Ascending aorta (tissue), 2 donors: ENCODE results near the gene IFITM2. TPM values are rescaled to one million over a fixed set of nuclear protein-coding genes. Genes with fewer than 3 reads are reported as not detected.
"Not testable (repeated sequence)": the region's sequence is repeated elsewhere in the genome, so short reads cannot be mapped to it uniquely, and the experiment has no call there.

ENCODE experiments used
- DNase-seq, 2 donors: peaks; one replicate each; pipeline ENCODE4 v3.0.0-alpha.2; 2019; ENCODE audit warnings: low spot score in 2 of 2
- H3K27ac ChIP-seq, 2 donors: fragments of 200-600 bp; sonication (generic); one replicate each; pipeline ENCODE4 v1.5.1; 2016 to 2017; ENCODE audit warnings: mild to moderate bottlenecking in 1 of 2
- H3K27me3 ChIP-seq: fragments of 200-600 bp; sonication (generic); one replicate; pipeline ENCODE4 v1.5.1; 2017
- H3K36me3 ChIP-seq, 2 donors: fragments of 200-600 bp; sonication (generic); one replicate each; pipeline ENCODE4 v1.5.1; 2016
- H3K4me1 ChIP-seq, 2 donors: fragments of 200-600 bp; sonication (generic); one replicate each; pipeline ENCODE4 v1.5.1; 2016 to 2017; ENCODE audit warnings: mild to moderate bottlenecking in 1 of 2
- H3K4me3 ChIP-seq, 2 donors: fragments of 200-600 bp; sonication (generic); one replicate each; pipeline ENCODE4 v1.5.1; 2016 to 2017; ENCODE audit warnings: mild to moderate bottlenecking in 1 of 2
- H3K9me3 ChIP-seq, 2 donors: fragments of 200-600 bp; sonication (generic); one replicate each; pipeline ENCODE4 v1.5.1; 2016
- CTCF ChIP-seq, 3 experiments: fragments of 200-600 bp in 2 of 3; fragments of 450-650 bp in 1 of 3; sonication (generic) in 2 of 3; IDR thresholded peaks; one replicate each; pipeline ENCODE4 v1.5.1; 2016 to 2019; ENCODE audit warnings: antibody characterized with exemption in 3 of 3, mild to moderate bottlenecking in 1 of 3, moderate library complexity in 1 of 3
- intact Hi-C: fragments of 100-400 bp; cut with DNase I; formaldehyde crosslinking; loops from one replicate; pipeline ENCODE4 v1.15.1; 2023
- total RNA-seq: library from RNA; depleted of rRNA; stranded (reverse); fragments of >200 nt; gene quantifications from one replicate; pipeline ENCODE4 v1.1.0, GENCODE V29; 2016

IFITM2 gene
- total RNA-seq, 1 donor from 2014 or later, result 1,131 TPM

GRCh38 chr11:304915-305843 is 2.4 kb upstream of the IFITM2 start:
- intact Hi-C loops, result loop anchor here (5.0 kb wide), 4 partner anchors 68 to 202 kb away; partner anchors contain the start of genes BET1L, PSMD13, RIC8A and RNH1
- TF ChIP-seq CTCF (IDR thresholded peaks at IDR 0.05), result peak; percentile 58 to 65 (median 64)
- no peak overlapping the region for H3K4me3 ChIP-seq
- peak overlapping the region in 1 of 2 donors; percentile 86 for H3K27ac ChIP-seq
- DNase-seq, result peak in 1 of 2 donors; percentile 85
- H3K4me1 ChIP-seq, result peaks cover 7 to 35% of the 10 kb centered on the region in 2 donors
- no peaks in the 10 kb centered on the region for H3K9me3 ChIP-seq
- no peaks in the 10 kb centered on the region for H3K27me3 ChIP-seq
- H3K36me3 ChIP-seq, result no peaks in the 10 kb centered on the region

DNA sequence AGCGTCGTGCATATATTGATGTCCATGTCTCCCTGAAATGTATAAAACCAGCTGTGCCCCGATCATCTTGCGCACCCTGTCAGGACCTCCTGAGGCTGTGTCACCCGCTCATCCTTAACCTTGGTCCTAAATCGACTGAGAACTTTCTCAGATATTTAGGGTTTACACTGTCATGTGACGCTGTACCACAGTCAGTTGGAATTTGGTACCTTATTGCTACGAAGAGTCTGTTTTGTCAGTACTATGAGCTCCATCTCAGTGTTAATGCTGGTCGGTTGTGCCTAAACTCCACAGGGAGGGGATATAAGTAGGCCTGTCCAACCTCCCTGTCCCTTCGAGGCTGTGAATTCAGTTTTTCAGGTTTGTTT is 1.8 kb upstream of the IFITM2 start:
- H3K4me1 ChIP-seq, result peaks cover 7 to 32% of the 10 kb centered on the region in 2 donors
- no peaks in the 10 kb centered on the region for H3K36me3 ChIP-seq
- peak overlapping the region in 1 of 2 donors; percentile 86 for H3K27ac ChIP-seq
- no peak for DNase-seq
- H3K4me3 ChIP-seq, result no peak overlapping the region
- no peaks in the 10 kb centered on the region for H3K9me3 ChIP-seq
- no peak for TF ChIP-seq CTCF (IDR thresholded peaks at IDR 0.05)
- intact Hi-C loops, result loop anchor here (5.0 kb wide), 4 partner anchors 69 to 201 kb away; partner anchors contain the start of genes BET1L, PSMD13, RIC8A and RNH1
- no peaks in the 10 kb centered on the region for H3K27me3 ChIP-seq

GRCh38 chr11:306645-307371 is 808 bp upstream of the IFITM2 start:
- no peak for DNase-seq
- Histone ChIP-seq H3K4me1 (peaks cover 7 to 34% of the 10 kb centered on the region in 2 donors), H3K36me3 (no peaks in the 10 kb centered on the region), H3K9me3 (no peaks in the 10 kb centered on the region), H3K27ac (peak overlapping the region; percentile 62 to 86), H3K4me3 (no peak overlapping the region), H3K27me3 (no peaks in the 10 kb centered on the region)
- intact Hi-C loops, result loop anchor here (5.0 kb wide), 4 partner anchors 70 to 200 kb away; partner anchors contain the start of genes BET1L, PSMD13, RIC8A and RNH1
- TF ChIP-seq CTCF (IDR thresholded peaks at IDR 0.05), result no peak

DNA sequence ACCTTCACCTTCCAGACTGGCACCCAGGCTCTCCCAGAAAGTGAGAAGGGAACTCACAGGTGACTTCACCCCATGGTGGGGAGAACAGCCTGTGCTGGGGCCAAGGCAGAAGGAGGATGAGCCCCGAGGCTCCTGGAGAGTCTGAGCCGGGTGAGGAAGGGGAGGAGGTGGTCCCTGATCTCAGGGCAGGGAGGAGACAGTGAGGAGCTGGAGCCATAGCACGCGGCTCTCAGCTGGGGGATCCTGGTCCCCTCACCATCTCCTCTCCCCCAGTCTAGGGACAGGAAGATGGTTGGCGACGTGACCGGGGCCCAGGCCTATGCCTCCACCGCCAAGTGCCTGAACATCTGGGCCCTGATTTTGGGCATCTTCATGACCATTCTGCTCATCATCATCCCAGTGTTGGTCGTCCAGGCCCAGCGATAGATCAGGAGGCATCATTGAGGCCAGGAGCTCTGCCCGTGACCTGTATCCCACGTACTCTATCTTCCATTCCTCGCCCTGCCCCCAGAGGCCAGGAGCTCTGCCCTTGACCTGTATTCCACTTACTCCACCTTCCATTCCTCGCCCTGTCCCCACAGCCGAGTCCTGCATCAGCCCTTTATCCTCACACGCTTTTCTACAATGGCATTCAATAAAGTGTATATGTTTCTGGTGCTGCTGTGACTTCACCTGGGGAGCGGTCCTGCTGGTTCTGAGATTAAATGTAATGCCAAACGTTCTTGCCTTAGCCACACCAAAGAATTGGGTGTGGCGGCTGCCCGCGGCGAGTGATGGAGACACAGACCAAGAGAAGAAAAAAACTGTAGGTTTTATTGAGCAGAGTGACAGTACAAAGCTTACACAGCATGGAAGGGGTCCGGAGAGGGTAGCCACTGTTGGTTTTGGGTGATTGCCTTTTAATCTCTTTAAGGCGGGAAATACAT is 1.4 kb downstream of the IFITM2 start:
- not testable (repeated sequence) for H3K36me3 ChIP-seq, H3K27me3 ChIP-seq, H3K9me3 ChIP-seq, DNase-seq
- peaks cover 7 to 38% of the 10 kb centered on the region in 2 donors for H3K4me1 ChIP-seq
- intact Hi-C loops, result loop anchor here (1.0 to 5.0 kb wide), 5 partner anchors 46 to 198 kb away; partner anchors contain the start of genes BET1L, PSMD13, RIC8A and RNH1
- H3K27ac ChIP-seq, result peak overlapping the region; percentile 70 to 86
- peak overlapping the region; percentile 61 to 62 for H3K4me3 ChIP-seq

DNA sequence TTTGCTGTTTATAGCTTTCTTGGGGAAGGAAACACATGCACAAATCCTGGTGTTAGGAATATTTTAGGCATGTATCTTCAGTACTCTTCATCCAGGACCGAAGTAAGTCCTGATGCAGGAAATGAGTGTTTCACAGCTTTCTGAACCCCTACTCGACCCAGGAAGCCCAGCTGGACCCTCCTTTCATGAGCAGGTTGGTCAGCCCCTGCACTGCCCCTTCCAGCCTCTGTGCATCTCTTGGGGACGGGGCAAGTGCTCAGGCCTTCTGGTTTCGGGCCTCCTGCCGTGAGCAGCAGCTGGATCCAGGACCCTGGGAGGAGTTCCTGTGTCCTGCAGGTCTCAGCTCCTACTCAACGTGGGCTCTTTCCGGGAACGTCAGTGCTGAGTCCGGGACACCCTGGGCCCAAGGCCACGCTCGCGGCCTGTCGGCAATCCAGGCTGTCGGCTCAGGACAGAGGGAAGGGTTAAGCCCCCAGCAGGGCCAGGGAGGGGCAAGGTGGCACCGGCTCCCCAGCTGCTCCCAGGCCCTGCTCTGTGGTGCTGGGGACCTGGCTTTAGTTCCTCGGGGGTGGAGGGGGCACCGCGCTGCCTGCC is 2.5 kb downstream of the IFITM2 start:
- intact Hi-C loops, result loop anchor here (5.0 kb wide), 4 partner anchors 73 to 197 kb away; partner anchors contain the start of genes BET1L, PSMD13, RIC8A and RNH1
- H3K4me1 ChIP-seq, result peaks cover 7 to 33% of the 10 kb centered on the region in 2 donors
- H3K4me3 ChIP-seq, result peak overlapping the region; percentile 61 to 62
- not testable (repeated sequence) for H3K27me3 ChIP-seq, H3K9me3 ChIP-seq, DNase-seq, H3K36me3 ChIP-seq
- peak overlapping the region; percentile 70 to 86 for H3K27ac ChIP-seq

DNA sequence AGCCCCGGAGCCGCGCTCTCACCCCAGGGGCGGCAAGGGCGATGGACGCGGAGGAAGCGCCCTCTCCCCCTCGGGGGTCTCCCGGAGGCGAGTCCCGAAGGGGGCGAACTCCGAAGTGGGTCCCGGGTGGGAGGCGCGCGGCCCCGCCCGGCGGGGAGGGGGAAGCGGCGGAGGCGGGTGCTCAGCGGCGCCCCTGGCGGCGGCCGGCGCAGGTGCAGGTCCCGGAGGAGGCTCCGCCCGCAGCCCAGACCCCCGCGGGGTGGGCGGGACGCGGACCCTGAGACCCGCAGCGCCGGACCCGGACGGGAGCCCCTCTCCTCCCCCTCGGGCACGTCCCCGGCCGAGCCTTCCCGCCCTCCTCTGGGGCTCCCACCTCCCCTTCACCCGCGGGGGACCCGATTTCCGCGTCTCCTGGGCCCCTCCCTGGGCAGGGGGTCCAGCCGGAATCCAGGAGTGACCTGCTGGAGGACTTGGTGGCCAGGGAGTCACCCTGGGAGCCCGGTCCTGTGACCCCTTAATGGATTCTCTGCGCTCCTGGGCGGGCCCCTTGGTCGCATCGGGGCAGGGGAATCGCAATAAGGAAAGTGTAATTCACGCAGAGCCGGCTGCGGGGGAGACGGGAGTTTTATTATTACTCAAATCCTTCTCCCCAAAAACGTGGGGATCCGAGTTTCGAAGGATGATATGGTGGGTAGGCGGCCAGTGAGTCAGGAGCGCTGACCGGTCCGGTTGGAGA is 3.6 kb downstream of the IFITM2 start:
- intact Hi-C loops, H3K27me3 ChIP-seq, H3K36me3 ChIP-seq, H3K9me3 ChIP-seq, DNase-seq: not testable (repeated sequence)
- Histone ChIP-seq H3K4me3 (peak overlapping the region; percentile 40 to 61), H3K27ac (peak overlapping the region; percentile 61), H3K4me1 (peaks cover 7 to 28% of the 10 kb centered on the region in 2 donors)
